PC-3 (cell line): ENCODE measurements around the gene DLG2. TPM values are rescaled to one million over a fixed set of nuclear protein-coding genes. Genes with fewer than 3 reads are reported as not detected.

Experiments used
- ATAC-seq: fragments of 200-7000 bp; cut with Tn5 transposase; 2 replicates; pipeline ENCODE4 v1.9.1; 2020; ENCODE audit warnings: mild to moderate bottlenecking, moderate library complexity
- BruUV-seq: library from RNA; stranded (reverse); fragments of 400-500 nt; replicated peaks from 2 replicates; lab custom pipeline; 2021; lab: Mats Ljungman, UMichigan
- CTCF ChIA-PET: fragments of 300-600 bp; sonication (Branson Sonifier 250); formaldehyde crosslinking; loops from one replicate; lab custom pipeline; 2022; ENCODE audit warnings: antibody characterized with exemption; lab: Charles Lee
- POLR2A ChIA-PET: fragments of 300-600 bp; sonication (Branson Sonifier 250); formaldehyde crosslinking; loops from one replicate; lab custom pipeline; 2022; ENCODE audit warnings: antibody characterized with exemption; ENCODE audit not compliant: unreplicated experiment; lab: Charles Lee
- DNase-seq: peaks from one replicate; pipeline ENCODE4 v3.0.0-alpha.2; 2015
- H2AFZ ChIP-seq: fragments of 300-600 bp; sonication (generic); 2 replicates; pipeline ENCODE4 v1.6.0; 2016; ENCODE audit warnings: antibody characterized with exemption, low read length
- H3F3A ChIP-seq: fragments of 300-600 bp; sonication (generic); one replicate; pipeline ENCODE4 v1.6.0; 2017; ENCODE audit warnings: antibody characterized with exemption, low read length, control low read depth, mild to moderate bottlenecking; ENCODE audit not compliant: unreplicated experiment
- H3K27ac ChIP-seq: fragments of 300-600 bp; sonication (generic); 2 replicates; pipeline ENCODE4 v1.5.1; 2016; ENCODE audit warnings: mild to moderate bottlenecking, low read length
- H3K27me3 ChIP-seq: fragments of 300-600 bp; sonication (generic); 2 replicates; pipeline ENCODE4 v1.6.1; 2016; ENCODE audit warnings: low read length, mixed read lengths
- H3K36me3 ChIP-seq: fragments of 300-600 bp; sonication (generic); 2 replicates; pipeline ENCODE4 v1.6.1; 2016; ENCODE audit warnings: low read depth, mixed run types, low read length, mixed read lengths
- H3K4me1 ChIP-seq: fragments of 300-600 bp; sonication (generic); 2 replicates; pipeline ENCODE4 v1.5.1; 2016; ENCODE audit warnings: low read length; ENCODE audit not compliant: insufficient read depth
- H3K4me2 ChIP-seq: fragments of 300-600 bp; sonication (generic); 2 replicates; pipeline ENCODE4 v1.6.0; 2016; ENCODE audit warnings: low read length
- H3K4me3 ChIP-seq: fragments of 300-600 bp; sonication (generic); 2 replicates; pipeline ENCODE4 v1.5.1; 2016; ENCODE audit warnings: mild to moderate bottlenecking, low read length, mixed read lengths
- H3K79me2 ChIP-seq: fragments of 300-600 bp; sonication (generic); 2 replicates; pipeline ENCODE4 v1.6.1; 2017; ENCODE audit warnings: low read length, mixed read lengths
- H3K9ac ChIP-seq: fragments of 300-600 bp; sonication (generic); 2 replicates; pipeline ENCODE4 v1.6.0; 2016; ENCODE audit warnings: mild to moderate bottlenecking, low read length
- H3K9me2 ChIP-seq: fragments of 300-600 bp; sonication (generic); replicated peaks from 2 replicates; pipeline ENCODE4 v1.6.1; 2016; ENCODE audit warnings: mixed run types, low read length, mixed read lengths
- H3K9me3 ChIP-seq: fragments of 300-600 bp; sonication (generic); 2 replicates; pipeline ENCODE4 v1.6.1; 2016; ENCODE audit warnings: low read length, mixed read lengths
- H4K20me1 ChIP-seq: fragments of 300-600 bp; sonication (generic); 2 replicates; pipeline ENCODE4 v1.6.1; 2016; ENCODE audit warnings: low read length, mixed read lengths
- CTCF ChIP-seq: fragments of 300-600 bp; sonication (generic); conservative IDR thresholded peaks from 2 replicates; pipeline ENCODE4 v1.5.1; 2017; ENCODE audit warnings: antibody characterized with exemption, low read depth, mild to moderate bottlenecking, low read length
- EZH2 ChIP-seq: fragments of 300-600 bp; sonication (generic); IDR thresholded peaks from one replicate; pipeline ENCODE4 v1.6.1; 2017; ENCODE audit warnings: antibody characterized with exemption, mild to moderate bottlenecking, low read length; ENCODE audit not compliant: unreplicated experiment
- EZH2phosphoT487 ChIP-seq: fragments of 300-600 bp; sonication (generic); IDR thresholded peaks from 2 replicates; pipeline ENCODE4 v1.6.1; 2018; ENCODE audit warnings: mild to moderate bottlenecking, antibody characterized with exemption, low read length, borderline replicate concordance
- intact Hi-C: fragments of 100-400 bp; cut with micrococcal nuclease; formaldehyde crosslinking; loops from 2 replicates; pipeline ENCODE4 v1.9.0; 2023
- total RNA-seq: library from RNA; depleted of rRNA; stranded (reverse); fragments of >200 nt; gene quantifications from 2 replicates; pipeline ENCODE4 v1.2.3, GENCODE V29; 2014

Gene DLG2
- total RNA-seq, 1 experiment from 2014 or later, result 0.58 TPM

GRCh38 chr11:83970061-83970671, 1657.0 kb downstream of the DLG2 start:
- no peak for TF ChIP-seq EZH2phosphoT487
- Histone ChIP-seq H3K9ac (no peak overlapping the region), H3K9me2 (no peaks in the 10 kb centered on the region), H4K20me1 (no peaks in the 10 kb centered on the region), H3K27ac (no peak overlapping the region), H3K4me1 (no peaks in the 10 kb centered on the region), H3K27me3 (no peaks in the 10 kb centered on the region), H3K9me3 (no peaks in the 10 kb centered on the region; the same call in 1 of the 2 replicates), H3F3A (no peaks in the 10 kb centered on the region), H3K4me3 (no peak overlapping the region), H2AFZ (no peak overlapping the region), H3K79me2 (no peaks in the 10 kb centered on the region), H3K4me2 (no peak overlapping the region), H3K36me3 (no peaks in the 10 kb centered on the region)
- intact Hi-C loops, result no loop called here
- BruUV-seq, result no TSS peak
- ChIA-PET CTCF (no interaction called here), POLR2A (no interaction called here)
- DNase-seq (no peak), ATAC-seq (no peak)

- H3K9me2 ChIP-seq, result no peaks in the 10 kb centered on the region
- no peaks in the 10 kb centered on the region for H3K36me3 ChIP-seq
- no TSS peak for BruUV-seq
- no peak for DNase-seq
- no peak overlapping the region for H2AFZ ChIP-seq
- H3K9ac ChIP-seq, result no peak overlapping the region
- no peak overlapping the region for H3K27ac ChIP-seq
- POLR2A ChIA-PET, result no interaction called here
- no peak for TF ChIP-seq CTCF
- no peak for TF ChIP-seq EZH2phosphoT487
- TF ChIP-seq EZH2, result no peak
- H3K27me3 ChIP-seq, result no peaks in the 10 kb centered on the region; the same call in 1 of the 2 replicates
- CTCF ChIA-PET, result no interaction called here
- no peaks in the 10 kb centered on the region for H3K4me1 ChIP-seq
- H3F3A ChIP-seq, result no peaks in the 10 kb centered on the region
- no peak overlapping the region for H3K4me2 ChIP-seq
- intact Hi-C loops, result no loop called here
- H3K4me3 ChIP-seq, result no peak overlapping the region
- no peak for ATAC-seq
- H3K9me3 ChIP-seq, result 0 out of 2 replicates have a peak, but pooled peaks cover 3% of the 10 kb centered on the region
- H4K20me1 ChIP-seq, result no peaks in the 10 kb centered on the region
- no peaks in the 10 kb centered on the region for H3K79me2 ChIP-seq
These were observed 1669.9 kb downstream of the DLG2 start for GRCh38 chr11:83957038-83957900.

- POLR2A ChIA-PET, result no interaction called here
- Histone ChIP-seq H3K27ac (no peak overlapping the region), H3K9me2 (no peaks in the 10 kb centered on the region), H3K4me1 (no peaks in the 10 kb centered on the region), H3K9me3 (0 out of 2 replicates have a peak, but pooled peaks cover 3% of the 10 kb centered on the region), H3K4me2 (no peak overlapping the region), H3K36me3 (no peaks in the 10 kb centered on the region), H3K79me2 (no peaks in the 10 kb centered on the region), H3K9ac (no peak overlapping the region), H3K4me3 (no peak overlapping the region), H2AFZ (no peak overlapping the region), H3F3A (no peaks in the 10 kb centered on the region), H3K27me3 (no peaks in the 10 kb centered on the region; the same call in 1 of the 2 replicates), H4K20me1 (no peaks in the 10 kb centered on the region)
- intact Hi-C loops, result no loop called here
- BruUV-seq, result no TSS peak
- no peak for ATAC-seq
- CTCF ChIA-PET, result no interaction called here
- DNase-seq, result no peak
- TF ChIP-seq CTCF (no peak), EZH2phosphoT487 (no peak), EZH2 (no peak)
These were observed 1670.9 kb downstream of the DLG2 start for GRCh38 chr11:83956119-83956697.
